Measurements from ENCODE around the gene CREG2. TPM values are rescaled to one million over a fixed set of nuclear protein-coding genes. Genes with fewer than 3 reads are reported as not detected.
"Not testable (repeated sequence)": the region's sequence is repeated elsewhere in the genome, so short reads cannot be mapped to it uniquely, and the experiment has no call there.

The CREG2 gene
- total RNA-seq, 4 donors from 2014 or later, result 0.28 TPM; not detected in 3

- Histone ChIP-seq H3K4me3 (no peak overlapping the region), H3K4me1 (no peaks in the 10 kb centered on the region), H3K9me3 (no peaks in the 10 kb centered on the region), H3K36me3 (no peaks in the 10 kb centered on the region), H3K27ac (no peak overlapping the region), H3K27me3 (no peaks in the 10 kb centered on the region)
- intact Hi-C loops (cut with DNase I; ENCODE audit: low total_unique reads), result no loop called here
- no peak for DNase-seq
- TF ChIP-seq CTCF (IDR thresholded peaks at IDR 0.05), result no peak
Observed at GRCh38 chr2:101325425-101325824, 61.9 kb downstream of the CREG2 start.

GRCh38 chr2:101316568-101316967, 70.7 kb downstream of the CREG2 start:
- H3K9me3 ChIP-seq; intact Hi-C loops (cut with DNase I; ENCODE audit: low total_unique reads); H3K4me3 ChIP-seq; H3K27ac ChIP-seq; H3K27me3 ChIP-seq; H3K36me3 ChIP-seq; DNase-seq; H3K4me1 ChIP-seq: not testable (repeated sequence)

- intact Hi-C loops (cut with DNase I; ENCODE audit: low total_unique reads), result no loop called here
- Histone ChIP-seq H3K4me3 (no peak overlapping the region), H3K9me3 (no peaks in the 10 kb centered on the region), H3K27me3 (no peaks in the 10 kb centered on the region), H3K36me3 (no peaks in the 10 kb centered on the region), H3K4me1 (no peaks in the 10 kb centered on the region), H3K27ac (no peak overlapping the region)
- no peak for TF ChIP-seq CTCF (IDR thresholded peaks at IDR 0.05)
- no peak for TF ChIP-seq POLR2A (IDR thresholded peaks at IDR 0.05)
- DNase-seq, result no peak
Observed at GRCh38 chr2:101311696-101312017, 75.6 kb downstream of the CREG2 start.

- intact Hi-C loops (cut with DNase I; ENCODE audit: low total_unique reads), result no loop called here
- H3K27me3 ChIP-seq, result no peaks in the 10 kb centered on the region
- no peaks in the 10 kb centered on the region for H3K9me3 ChIP-seq
- no peak for DNase-seq
- TF ChIP-seq POLR2A (IDR thresholded peaks at IDR 0.05), result no peak
- no peak for TF ChIP-seq CTCF (IDR thresholded peaks at IDR 0.05)
- H3K4me1 ChIP-seq, result no peaks in the 10 kb centered on the region
- H3K4me3 ChIP-seq, result no peak overlapping the region
- H3K27ac ChIP-seq, result no peak overlapping the region
- H3K36me3 ChIP-seq, result no peaks in the 10 kb centered on the region
Observed at GRCh38 chr2:101310834-101311695, 76.2 kb downstream of the CREG2 start.

- no peak overlapping the region for H3K27ac ChIP-seq
- TF ChIP-seq POLR2A (IDR thresholded peaks at IDR 0.05) (no peak), CTCF (IDR thresholded peaks at IDR 0.05) (no peak)
- no peaks in the 10 kb centered on the region for H3K36me3 ChIP-seq
- no peaks in the 10 kb centered on the region for H3K4me1 ChIP-seq
- no peaks in the 10 kb centered on the region for H3K27me3 ChIP-seq
- H3K9me3 ChIP-seq, result no peaks in the 10 kb centered on the region
- intact Hi-C loops (cut with DNase I; ENCODE audit: low total_unique reads), result no loop called here
- no peak overlapping the region for H3K4me3 ChIP-seq
- no peak for DNase-seq
Observed at GRCh38 chr2:101310090-101310833, 77.0 kb downstream of the CREG2 start.
